Measurements from ENCODE around the gene ZNF354C. TPM values are rescaled to one million over a fixed set of nuclear protein-coding genes. Genes with fewer than 3 reads are reported as not detected.

The ZNF354C gene
- 1 to 10 TPM in 3 of 4 donors, under 1 TPM in 1; 0.75 to 7.6 (median 2.9) TPM for total RNA-seq

DNA sequence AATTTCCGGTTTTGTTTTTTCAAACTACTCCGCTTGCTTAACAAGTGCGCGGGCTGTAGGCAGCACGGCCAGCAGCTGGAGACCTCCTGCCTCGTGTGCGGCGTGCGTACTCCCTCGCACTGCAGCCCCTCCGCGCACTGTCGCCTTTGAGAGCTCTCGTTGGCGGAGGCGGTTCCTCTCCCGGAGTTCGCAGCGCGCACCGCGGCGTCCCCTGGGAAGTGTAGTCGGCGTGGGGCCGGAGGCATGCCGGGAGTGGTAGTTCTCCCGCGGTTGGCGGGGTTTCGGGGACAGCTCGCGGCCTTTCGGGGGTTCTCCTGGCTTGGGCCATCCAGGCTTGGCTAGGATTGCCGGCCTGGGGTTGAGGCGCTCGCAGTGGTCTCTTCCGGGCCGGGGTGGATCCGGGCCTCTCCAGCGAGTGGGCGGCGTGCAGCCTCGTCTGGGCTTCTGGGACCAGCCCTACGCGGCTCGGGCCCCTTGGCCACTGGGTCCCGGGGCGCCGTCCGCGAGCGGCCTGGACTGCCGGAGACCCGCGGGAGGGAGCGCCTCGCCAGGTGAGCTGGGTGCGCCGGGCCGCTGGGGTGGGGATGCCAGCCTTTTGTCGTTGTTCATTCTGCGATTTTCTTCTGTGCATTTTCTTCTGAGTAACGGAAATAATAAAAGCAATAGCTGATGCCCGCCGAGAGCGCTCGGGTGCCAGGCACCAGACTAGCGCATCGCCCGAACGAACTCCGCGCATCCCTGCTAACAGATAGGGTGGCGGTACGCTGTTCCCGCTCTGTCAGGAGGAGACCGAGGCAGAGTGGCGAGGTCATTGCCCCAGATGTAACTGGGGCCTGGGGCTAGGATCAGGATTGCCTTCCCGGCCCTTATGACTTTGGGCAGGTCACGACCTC lies at the start of gene ZNF354C:
Gene ZNF354C, plus strand, starts transcription at position 258 of the 893 bp plus-strand sequence. CDS start 1,696 bp downstream, outside the sequence.
- WGBS, 2 donors (ENCODE audit: low coverage in 1 of 2), result 0 to 16% methylated on average over 1 to 67 of the region's 81 CpGs
- intact Hi-C loops (cut with DNase I; ENCODE audit: low total_unique reads), result loop anchor here (10.0 kb wide), 1 partner anchor 326 kb away; the partner anchor contains the start of gene ZNF354A

DNA sequence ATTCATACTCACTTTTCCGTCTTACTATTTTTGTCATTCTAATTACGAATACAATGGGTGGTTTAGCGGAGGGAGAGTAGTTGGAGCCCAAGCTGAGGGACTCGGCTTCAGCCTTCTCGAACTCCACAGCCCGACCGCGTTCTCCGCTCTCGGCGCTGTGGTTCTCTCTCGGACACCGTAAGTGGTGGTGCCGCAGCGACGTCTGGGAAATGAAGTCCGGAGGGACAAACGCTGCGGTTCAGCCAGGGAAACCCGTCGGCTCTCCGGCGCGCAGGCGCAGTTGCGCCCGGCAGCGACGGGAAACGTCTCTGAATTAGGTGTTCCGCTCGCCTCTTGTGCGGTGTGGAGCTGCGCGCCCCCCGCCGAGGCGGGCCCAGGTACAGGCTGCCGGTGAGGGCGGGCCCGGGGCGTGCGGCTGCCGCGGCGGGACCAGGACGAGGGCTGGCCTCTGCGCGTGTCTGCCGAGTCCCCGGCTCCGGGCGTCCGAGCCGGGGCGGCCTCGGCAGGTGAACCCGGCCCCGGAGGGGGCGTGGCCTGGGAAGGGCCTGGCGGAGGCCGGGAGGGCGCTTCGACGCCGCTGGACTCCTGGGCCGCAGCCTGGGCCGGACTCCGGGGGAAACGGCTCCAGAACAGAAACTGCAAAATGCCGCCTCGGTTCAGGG lies 36.5 kb upstream of the ZNF354C start, which contains the start of gene ZNF879:
Gene ZNF879, plus strand, starts transcription at position 277 of the 662 bp plus-strand sequence. CDS start 1,201 bp downstream, outside the sequence.
- peak; percentile 93 for DNase-seq
- in situ Hi-C loops (cut with MboI; ENCODE audit: low pct_ligation_motif_present in 1 of 4, low pct_unique_long_range_greater_than_20kb in 1 of 4, low sequenced_read_pairs in 3 of 4) (no loop called here), intact Hi-C loops (cut with DNase I; ENCODE audit: low total_unique reads) (no loop called here)
- Histone ChIP-seq H3K4me1 (peaks cover 0 to 10% (median 6%) of the 10 kb centered on the region in 4 donors), H3K4me3 (peak within 1 kb of the TSS; percentile 42 to 86 (median 74)), H3K9me3 (peaks cover 20 to 22% of the 10 kb centered on the region in 2 donors), H3K27me3 (no peaks in the 10 kb centered on the region), H3K36me3 (peaks cover 0 to 36% (median 17%) of the 10 kb centered on the region in 4 donors), H3K27ac (peak within 1 kb of the TSS; percentile 88 to 92 (median 88))
- 1 to 4% methylated on average over 11 to 71 of the region's 72 CpGs for WGBS, 2 donors (ENCODE audit: low coverage in 1 of 2)
- TF ChIP-seq POLR2AphosphoS5 (IDR thresholded peaks at IDR 0.05) (peak; percentile 60 to 66 (median 61)), EP300 (IDR thresholded peaks at IDR 0.05; ENCODE audit: low read depth) (no peak), POLR2A (IDR thresholded peaks at IDR 0.05) (no peak)
- TF ChIP-seq, protein P1, sequence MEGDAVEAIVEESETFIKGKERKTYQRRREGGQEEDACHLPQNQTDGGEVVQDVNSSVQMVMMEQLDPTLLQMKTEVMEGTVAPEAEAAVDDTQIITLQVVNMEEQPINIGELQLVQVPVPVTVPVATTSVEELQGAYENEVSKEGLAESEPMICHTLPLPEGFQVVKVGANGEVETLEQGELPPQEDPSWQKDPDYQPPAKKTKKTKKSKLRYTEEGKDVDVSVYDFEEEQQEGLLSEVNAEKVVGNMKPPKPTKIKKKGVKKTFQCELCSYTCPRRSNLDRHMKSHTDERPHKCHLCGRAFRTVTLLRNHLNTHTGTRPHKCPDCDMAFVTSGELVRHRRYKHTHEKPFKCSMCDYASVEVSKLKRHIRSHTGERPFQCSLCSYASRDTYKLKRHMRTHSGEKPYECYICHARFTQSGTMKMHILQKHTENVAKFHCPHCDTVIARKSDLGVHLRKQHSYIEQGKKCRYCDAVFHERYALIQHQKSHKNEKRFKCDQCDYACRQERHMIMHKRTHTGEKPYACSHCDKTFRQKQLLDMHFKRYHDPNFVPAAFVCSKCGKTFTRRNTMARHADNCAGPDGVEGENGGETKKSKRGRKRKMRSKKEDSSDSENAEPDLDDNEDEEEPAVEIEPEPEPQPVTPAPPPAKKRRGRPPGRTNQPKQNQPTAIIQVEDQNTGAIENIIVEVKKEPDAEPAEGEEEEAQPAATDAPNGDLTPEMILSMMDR (IDR thresholded peaks at IDR 0.05), result no peak

More for the DNA sequence above, at the start of gene ZNF354C:
- Histone ChIP-seq H3K27ac (peak within 1 kb of the TSS; percentile 51 to 76 (median 72)), H3K4me1 (peaks cover 0 to 9% (median 6%) of the 10 kb centered on the region in 4 donors), H3K4me3 (peak within 1 kb of the TSS; percentile 38 to 84 (median 70)), H3K9me3 (peaks cover under 1 to 7% of the 10 kb centered on the region in 2 donors), H3K27me3 (no peaks in the 10 kb centered on the region), H3K36me3 (peaks cover 0 to under 1% (median 0%) of the 10 kb centered on the region in 4 donors)
- in situ Hi-C loops (cut with MboI; ENCODE audit: low pct_ligation_motif_present in 1 of 4, low pct_unique_long_range_greater_than_20kb in 1 of 4, low sequenced_read_pairs in 3 of 4), result loop anchor here in 3 of 4 donors (25.0 kb wide), 2 partner anchors 198 to 348 kb away; partner anchors contain the start of gene ZNF354B (in 1 of the 3)
- DNase-seq, result peak; percentile 86
- TF ChIP-seq EP300 (IDR thresholded peaks at IDR 0.05; ENCODE audit: low read depth) (no peak), POLR2A (IDR thresholded peaks at IDR 0.05) (peak; percentile 24), POLR2AphosphoS5 (IDR thresholded peaks at IDR 0.05) (peak; percentile 25 to 65 (median 61))
- TF ChIP-seq, protein P1 (IDR thresholded peaks at IDR 0.05), result no peak

DNA sequence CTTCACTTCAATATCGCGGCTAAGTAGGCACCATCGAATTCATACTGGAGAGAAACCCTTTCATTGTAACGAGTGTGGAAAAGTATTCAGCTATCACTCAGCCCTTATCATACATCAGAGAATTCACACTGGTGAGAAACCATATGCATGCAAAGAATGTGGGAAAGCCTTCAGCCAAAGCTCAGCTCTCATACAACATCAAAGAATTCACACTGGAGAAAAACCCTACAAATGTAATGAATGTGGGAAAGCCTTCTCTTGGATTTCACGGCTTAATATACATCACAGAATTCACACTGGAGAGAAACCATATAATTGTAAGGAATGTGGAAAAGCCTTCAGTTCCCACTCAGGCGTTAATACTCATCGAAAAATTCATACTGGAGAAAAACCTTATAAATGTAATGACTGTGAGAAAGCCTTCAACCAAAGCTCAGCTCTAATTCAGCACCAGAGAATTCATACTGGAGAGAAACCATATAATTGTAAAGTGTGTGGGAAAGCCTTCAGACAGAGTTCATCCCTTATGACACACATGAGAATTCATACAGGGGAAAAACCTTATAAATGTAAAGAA lies 27.1 kb upstream of the ZNF354C start:
- peaks cover 0 to 61% (median 31%) of the 10 kb centered on the region in 4 donors for H3K36me3 ChIP-seq
- TF ChIP-seq POLR2AphosphoS5 (IDR thresholded peaks at IDR 0.05) (no peak), POLR2A (IDR thresholded peaks at IDR 0.05) (no peak), EP300 (IDR thresholded peaks at IDR 0.05; ENCODE audit: low read depth) (no peak)
- TF ChIP-seq, protein P1 (IDR thresholded peaks at IDR 0.05), result no peak
- peaks cover 95 to 96% of the 10 kb centered on the region in 2 donors for H3K9me3 ChIP-seq
- in situ Hi-C loops (cut with MboI; ENCODE audit: low pct_ligation_motif_present in 1 of 4, low pct_unique_long_range_greater_than_20kb in 1 of 4, low sequenced_read_pairs in 3 of 4) (no loop called here), intact Hi-C loops (cut with DNase I; ENCODE audit: low total_unique reads) (no loop called here)
- H3K27ac ChIP-seq, result no peak overlapping the region
- H3K4me3 ChIP-seq, result no peak overlapping the region
- no peaks in the 10 kb centered on the region for H3K4me1 ChIP-seq
- no peaks in the 10 kb centered on the region for H3K27me3 ChIP-seq
- WGBS, 2 donors (ENCODE audit: low coverage in 1 of 2), result 95 to 97% methylated on average over 6 to 7 of the region's 7 CpGs
- DNase-seq, result no peak
